Urothelium cell line (cell line): ENCODE data around the gene FAM168B.
"Not testable (repeated sequence)": the region's sequence is repeated elsewhere in the genome, so short reads cannot be mapped to it uniquely, and the experiment has no call there.

ENCODE experiments used
- DNase-seq: peaks from one replicate; pipeline ENCODE4 v3.0.0; 2011; ENCODE audit warnings: low spot score, mixed read lengths
- FAIRE-seq: peaks from 2 replicates; lab custom pipeline; 2011; peaks lifted over from hg19 to GRCh38; lab: Jason Lieb, UNC

Gene FAM168B

GRCh38 chr2:131093006-131093695, at the start of gene FAM168B:
Gene FAM168B (minus strand): TSS chr2:131093460. CDS start chr2:131082646, 10,814 bp downstream.
- DNase-seq (peak; percentile 96), FAIRE-seq (peak; percentile 97)

DNA sequence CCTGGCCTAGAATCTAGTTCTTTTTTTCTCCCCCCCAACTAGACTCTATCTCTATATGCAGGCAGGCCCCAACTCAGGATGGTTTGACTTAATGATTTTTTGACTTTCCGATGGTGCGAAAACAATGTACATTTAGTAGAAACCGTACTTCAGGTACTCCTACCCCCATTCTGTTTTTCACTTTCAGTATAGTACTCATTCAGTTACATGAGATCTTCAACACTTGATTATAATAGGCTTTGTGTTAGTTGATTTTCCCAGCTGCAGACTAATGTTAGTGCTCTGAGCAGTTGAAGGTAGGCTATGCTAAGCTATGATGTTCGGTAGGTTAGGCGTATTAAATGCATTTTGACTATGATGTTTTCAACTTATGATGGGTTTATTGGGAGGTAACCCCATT, 49.6 kb upstream of the FAM168B start:
- DNase-seq (no peak), FAIRE-seq (no peak)

GRCh38 chr2:131140581-131140980, 47.3 kb upstream of the FAM168B start:
- DNase-seq (no peak), FAIRE-seq (no peak)

GRCh38 chr2:131132729-131133128, 39.5 kb upstream of the FAM168B start:
- no peak for DNase-seq
- no peak for FAIRE-seq

GRCh38 chr2:131130298-131130596, 37.0 kb upstream of the FAM168B start:
- DNase-seq (no peak), FAIRE-seq (no peak)

DNA sequence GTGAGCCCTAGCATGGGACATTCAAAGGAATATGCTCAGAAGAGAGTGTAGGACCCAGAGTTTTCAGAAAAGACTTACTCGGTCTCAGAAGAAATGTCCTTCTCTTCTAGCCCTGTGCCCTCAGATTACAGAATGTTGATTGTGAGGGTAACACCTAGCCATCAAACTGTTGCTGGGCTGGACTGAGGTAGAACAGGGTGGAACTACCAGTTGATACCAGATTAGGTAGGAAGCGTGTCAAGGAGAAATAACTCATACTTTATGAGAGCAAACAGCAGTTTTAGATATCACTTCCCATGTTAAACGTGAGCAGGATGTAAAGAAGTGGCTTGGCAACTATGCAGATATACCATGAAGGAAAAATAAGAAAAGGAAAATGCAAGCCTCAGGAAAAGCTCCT, 34.7 kb upstream of the FAM168B start:
- FAIRE-seq (no peak), DNase-seq (no peak)

DNA sequence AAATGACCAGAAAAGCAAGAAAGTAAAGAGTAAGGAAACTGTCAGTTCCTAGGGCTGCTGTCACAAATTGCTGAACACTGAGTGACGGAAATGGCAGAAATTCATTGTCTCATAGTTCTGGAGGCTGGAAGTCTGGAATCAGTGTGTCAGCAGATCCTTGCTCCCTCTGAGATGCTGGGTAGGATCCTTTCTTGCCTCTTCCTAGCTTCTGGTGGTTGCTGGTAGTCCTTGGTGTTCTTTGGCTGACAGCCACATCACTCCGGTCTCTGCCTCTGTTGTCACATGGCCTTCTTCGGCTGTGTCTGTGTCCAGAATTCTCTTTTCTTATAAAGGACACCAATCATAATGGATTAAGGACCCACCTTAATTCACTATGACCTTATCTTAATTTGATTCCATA, 33.8 kb upstream of the FAM168B start:
- DNase-seq (no peak), FAIRE-seq (no peak)

- FAIRE-seq (no peak), DNase-seq (no peak)
Measured at GRCh38 chr2:131126436-131126835, 33.2 kb upstream of the FAM168B start.

- DNase-seq (no peak), FAIRE-seq (no peak)
Measured at GRCh38 chr2:131125195-131125757, 32.0 kb upstream of the FAM168B start.

DNA sequence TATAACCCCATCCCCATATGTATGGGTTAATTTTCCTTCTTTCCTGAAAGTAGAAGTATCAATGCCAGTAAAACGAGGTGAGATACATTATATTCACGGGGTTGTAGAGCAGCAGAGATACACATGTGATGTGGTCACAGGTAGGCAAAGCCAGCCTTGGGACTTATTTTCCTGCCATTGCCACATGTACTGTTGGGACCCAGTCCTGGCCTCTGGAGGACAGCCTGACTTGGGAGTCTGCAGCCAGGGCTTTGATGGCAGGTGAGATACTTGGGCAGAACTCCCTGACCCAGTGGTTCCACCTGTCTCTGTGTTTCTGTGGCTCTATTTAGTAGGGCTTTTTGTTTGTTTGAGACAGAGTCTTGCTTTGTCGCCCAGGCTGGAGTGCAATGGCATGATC, 29.9 kb upstream of the FAM168B start:
- DNase-seq = no peak
- FAIRE-seq = no peak

DNA sequence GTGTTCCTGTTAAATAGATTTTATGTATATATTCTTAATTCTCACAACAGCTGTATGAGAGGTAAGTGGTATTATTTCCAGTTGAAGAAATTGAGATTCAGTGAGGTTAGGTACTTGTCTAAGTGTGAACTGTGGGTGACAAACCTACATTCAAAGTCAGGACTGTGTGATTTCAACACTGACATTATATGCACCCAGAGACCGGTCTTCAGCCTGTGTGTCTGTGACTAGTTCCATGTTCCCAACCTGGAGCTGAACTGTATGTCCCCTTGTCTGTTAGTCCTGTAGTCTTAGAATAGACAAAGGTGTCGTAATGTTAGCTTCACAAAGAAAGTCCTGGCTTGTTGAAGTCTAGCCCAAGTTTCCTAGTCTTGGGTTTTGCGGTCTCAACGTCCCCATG, 29.2 kb upstream of the FAM168B start:
- FAIRE-seq (no peak), DNase-seq (no peak)

DNA sequence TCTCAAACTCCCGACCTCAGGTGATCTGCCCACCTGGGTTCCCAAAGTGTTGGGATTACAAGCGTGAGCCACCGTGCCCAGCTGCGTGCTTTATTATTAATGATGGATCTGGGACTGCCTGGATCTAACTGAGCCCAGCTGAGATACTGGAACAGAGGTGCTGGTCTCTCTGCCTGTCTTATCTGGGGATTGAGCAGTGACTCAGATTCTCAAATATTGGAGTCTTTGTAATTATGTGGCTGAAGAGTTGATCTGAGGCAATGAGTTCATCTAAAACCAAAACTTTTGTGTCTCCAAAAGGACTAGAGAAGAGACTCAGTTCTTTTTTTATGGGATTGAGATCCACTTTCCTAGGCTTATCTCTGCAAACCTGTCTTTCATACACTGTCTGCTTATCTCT, 28.2 kb upstream of the FAM168B start:
- DNase-seq = no peak

GRCh38 chr2:131120815-131121317, 27.6 kb upstream of the FAM168B start:
- DNase-seq = no peak
- no peak for FAIRE-seq

More for the DNA sequence above, 28.2 kb upstream of the FAM168B start:
- no peak for FAIRE-seq

- DNase-seq (no peak), FAIRE-seq (no peak)
Measured at GRCh38 chr2:131115752-131116151, 22.5 kb upstream of the FAM168B start.

GRCh38 chr2:131114950-131115349, 21.7 kb upstream of the FAM168B start:
- not testable (repeated sequence) for FAIRE-seq, DNase-seq

GRCh38 chr2:131113566-131114227, 20.4 kb upstream of the FAM168B start:
- DNase-seq = no peak
- no peak for FAIRE-seq

- no peak for FAIRE-seq
- DNase-seq = no peak
Measured at GRCh38 chr2:131112529-131112928, 19.3 kb upstream of the FAM168B start.

GRCh38 chr2:131105950-131106801, 12.9 kb upstream of the FAM168B start:
- no peak for FAIRE-seq

DNA sequence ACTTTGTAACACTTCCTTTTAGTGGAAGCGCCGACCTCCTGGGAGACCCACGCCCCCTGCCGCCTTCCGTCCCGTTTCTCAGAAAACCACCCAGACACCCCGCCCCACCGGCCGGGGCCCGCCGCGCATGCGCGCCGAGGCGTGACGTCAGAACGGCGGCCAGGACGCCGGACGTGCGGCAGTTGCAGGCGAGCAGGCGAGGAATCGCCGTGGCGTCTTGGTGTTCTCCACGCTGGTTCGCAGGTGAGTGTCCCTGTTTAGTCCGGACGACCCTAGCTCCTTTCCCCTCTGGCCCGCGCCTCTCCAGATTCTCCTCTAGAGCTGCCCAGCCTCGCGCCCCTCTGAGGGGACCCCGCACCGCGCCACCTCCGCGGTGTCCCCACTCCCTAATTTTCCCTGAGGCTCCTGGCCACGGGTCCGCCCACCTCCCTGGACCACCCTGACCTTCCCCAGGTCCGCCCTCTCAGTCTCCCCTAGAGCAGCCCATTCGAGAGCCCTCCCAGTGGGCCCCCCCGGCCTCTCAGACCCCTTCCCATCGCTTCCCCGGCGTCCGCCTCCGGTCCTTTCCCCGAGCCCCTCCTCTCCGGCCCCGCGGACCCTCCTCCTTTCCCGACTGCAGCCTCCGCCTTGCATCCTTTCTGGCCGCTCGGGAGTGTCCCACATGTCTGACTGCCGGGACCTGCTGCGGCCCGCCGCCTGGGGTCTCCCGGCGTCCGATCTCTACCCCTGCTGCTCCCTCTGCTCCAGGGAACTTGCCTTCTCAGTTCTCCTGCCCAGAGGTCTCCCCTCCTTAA, 12.1 kb upstream of the FAM168B start, which contains the start of gene PLEKHB2:
PLEKHB2 (plus strand) TSS at position 181 of the 794 bp plus-strand sequence. CDS start 15,606 bp downstream, outside the sequence.
- DNase-seq = peak; percentile 99
- peak; percentile 81 for FAIRE-seq

More at GRCh38 chr2:131105950-131106801, 12.9 kb upstream of the FAM168B start:
- peak; percentile 35 for DNase-seq

- DNase-seq (peak; percentile 82), FAIRE-seq (no peak)
Measured at GRCh38 chr2:131104487-131105155, 11.4 kb upstream of the FAM168B start.
